Fibroblast of skin of left quadriceps (primary cell): ENCODE measurements around the gene ZMYND12.

ENCODE experiments used
- DNase-seq, 2 experiments: peaks; one replicate each; pipeline ENCODE4 v3.0.0-alpha.2; 2013; ENCODE audit warnings: low read depth in 2 of 2

ZMYND12 gene

GRCh38 chr1:42442662-42443061 lies 13.2 kb downstream of the ZMYND12 start:
- DNase-seq: no peak

GRCh38 chr1:42439940-42440339 lies 15.9 kb downstream of the ZMYND12 start:
- DNase-seq: peak in 1 of 2 experiments; percentile 49

GRCh38 chr1:42434340-42434739 lies 21.5 kb downstream of the ZMYND12 start:
- no peak for DNase-seq

DNA sequence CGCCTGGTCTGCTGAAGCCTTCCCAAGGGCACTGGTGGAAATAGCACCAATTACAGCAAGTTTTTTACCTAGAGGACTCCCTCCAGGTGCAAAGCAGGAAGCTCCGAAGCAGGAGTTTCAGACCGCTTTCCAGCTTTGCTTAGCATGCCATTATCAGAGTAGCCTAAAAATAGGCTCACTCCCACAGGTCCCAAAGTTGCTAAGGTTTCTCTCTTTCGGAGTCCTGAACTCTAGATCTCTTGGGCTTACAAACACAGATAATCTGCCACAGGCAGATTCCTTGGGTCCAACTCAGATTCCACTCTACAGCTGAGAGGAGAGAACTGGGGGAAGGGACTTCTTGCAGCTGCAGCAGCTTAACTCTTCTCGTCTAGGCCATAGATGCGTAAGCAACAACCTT lies 22.5 kb downstream of the ZMYND12 start:
- no peak for DNase-seq

DNA sequence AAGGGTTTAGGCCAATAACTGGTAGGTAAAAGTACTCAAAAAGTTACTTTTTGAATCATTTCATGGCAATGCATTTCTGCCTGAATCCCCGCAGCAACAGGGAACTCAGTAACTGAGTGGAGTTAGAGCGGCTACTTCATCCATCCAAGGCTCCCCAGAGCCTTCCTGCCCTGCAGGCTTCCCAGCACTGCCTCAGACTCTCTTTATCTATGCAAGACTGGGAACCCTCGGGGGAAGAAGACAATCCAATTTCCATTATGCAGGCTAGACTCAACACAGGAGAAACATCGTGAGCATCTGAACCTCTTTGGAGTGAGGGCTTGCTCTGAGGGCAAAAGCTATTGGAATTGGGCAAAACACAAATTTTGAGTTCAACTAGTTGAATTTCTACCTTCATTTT lies 23.1 kb downstream of the ZMYND12 start:
- no peak for DNase-seq

- no peak for DNase-seq
Measured at GRCh38 chr1:42431514-42431913, 24.3 kb downstream of the ZMYND12 start.

DNA sequence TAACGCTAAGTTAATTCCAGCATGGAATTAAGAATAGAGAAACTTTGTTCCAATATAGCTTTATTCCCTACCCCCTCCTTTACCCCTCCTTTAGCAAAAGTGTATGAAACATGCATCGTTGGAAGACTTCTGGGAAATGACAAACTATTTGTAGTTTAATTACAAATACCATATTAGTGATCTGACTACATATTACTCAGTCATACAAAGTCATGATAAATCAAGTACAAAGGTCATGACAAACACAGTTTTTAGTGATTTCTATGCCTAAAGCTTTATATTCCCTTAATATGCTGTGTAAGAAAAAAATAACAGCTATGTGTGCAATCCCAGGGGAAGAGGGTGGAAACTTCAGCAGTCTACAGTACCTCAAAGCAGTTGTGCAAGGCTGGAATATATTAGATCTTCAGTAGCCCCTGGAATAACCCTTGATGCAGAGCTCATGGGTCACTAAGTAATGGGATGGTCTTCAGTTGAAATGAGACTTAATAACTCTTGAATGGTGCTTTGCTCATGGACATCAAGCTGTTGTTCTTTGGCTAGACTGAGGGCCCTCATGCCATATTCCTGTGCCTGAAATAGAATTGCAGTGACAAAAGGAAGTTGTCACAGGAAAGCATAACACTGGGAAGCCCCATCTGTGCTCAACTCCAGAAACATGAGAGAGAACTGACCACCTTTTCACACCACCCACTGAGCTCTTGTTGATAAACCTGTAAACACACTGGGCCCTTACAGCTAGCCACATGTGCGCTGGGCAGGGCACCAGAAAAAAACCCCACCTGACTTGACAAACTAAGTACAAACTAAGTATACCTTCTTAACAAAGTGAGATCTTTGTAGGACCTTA lies 25.3 kb downstream of the ZMYND12 start:
- DNase-seq: no peak

- DNase-seq: no peak
Measured at GRCh38 chr1:42429603-42430002, 26.2 kb downstream of the ZMYND12 start.

DNA sequence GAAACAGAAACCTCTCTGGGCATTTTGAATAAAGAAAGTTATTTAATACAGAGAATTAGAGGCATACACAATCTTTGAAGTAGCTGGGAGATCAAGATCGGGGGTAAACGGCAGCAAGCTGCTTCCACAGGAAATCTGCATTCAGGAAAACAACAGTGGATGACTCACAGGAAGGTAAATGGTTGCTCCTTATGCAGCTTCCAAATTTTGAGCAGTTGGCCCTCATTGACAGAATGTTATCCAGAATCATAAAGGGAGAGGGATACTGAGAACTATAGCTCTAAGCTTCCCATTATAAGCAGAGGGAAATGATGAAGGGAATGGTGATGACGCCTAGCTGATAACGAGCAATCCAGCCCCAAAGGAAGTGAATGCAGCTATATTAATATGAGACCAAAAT lies 28.6 kb downstream of the ZMYND12 start:
- no peak for DNase-seq

GRCh38 chr1:42424201-42424600 lies 31.6 kb downstream of the ZMYND12 start:
- no peak for DNase-seq

- no peak for DNase-seq
Measured at GRCh38 chr1:42423681-42424080, 32.1 kb downstream of the ZMYND12 start.

- DNase-seq: no peak
Measured at GRCh38 chr1:42422737-42423136, 33.1 kb downstream of the ZMYND12 start.

DNA sequence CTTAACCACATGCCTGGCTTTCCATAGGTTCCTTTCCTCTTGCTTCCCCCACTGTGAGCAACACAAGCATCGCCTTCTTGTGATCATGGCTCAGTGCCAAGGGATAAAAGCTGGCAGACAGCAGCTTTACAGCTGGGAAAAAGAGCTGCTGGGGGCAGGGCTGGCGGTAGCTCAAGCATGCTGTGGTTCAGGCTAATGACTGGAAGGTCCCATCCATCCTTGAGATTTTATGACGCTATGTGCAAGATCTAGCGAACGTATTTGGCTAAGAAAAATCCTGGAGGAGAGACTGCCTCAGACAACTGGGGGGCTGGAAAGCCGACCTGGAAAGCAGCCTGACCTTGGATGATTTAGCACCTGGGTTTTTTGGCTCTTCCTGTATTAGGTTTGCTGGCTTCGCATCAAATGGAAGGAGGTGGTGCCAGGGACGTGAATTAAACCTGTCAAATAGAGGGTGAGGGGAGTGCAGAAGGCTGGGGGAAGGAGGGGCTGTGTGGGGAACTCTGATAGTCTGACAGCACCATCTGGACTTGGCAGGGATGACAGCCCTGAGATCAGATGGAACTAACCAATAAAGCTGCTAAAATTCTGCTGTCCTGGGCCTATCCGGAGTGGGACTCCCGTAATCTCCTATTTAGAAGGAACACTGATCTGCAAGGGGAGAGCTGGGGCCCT lies 34.8 kb downstream of the ZMYND12 start:
- DNase-seq: peak; percentile 97 to 98

DNA sequence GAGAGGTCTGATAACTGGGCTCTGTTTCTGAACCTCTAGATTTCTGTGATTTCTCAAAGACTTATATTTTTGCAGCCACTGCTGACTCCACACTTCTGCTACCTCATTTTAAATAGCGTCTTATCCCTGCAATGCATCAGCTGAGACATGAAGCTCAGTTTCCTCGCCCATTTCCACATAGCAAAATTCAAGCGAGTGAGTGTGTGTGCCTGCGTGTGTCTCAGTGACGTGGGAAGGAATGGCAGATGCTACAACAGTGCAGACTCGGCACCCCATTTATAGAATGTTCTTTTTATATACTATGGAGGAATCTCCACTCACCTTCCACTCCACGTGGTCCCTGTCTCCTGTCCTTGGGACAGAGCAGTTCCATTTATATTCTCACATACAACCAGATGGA lies 35.7 kb downstream of the ZMYND12 start:
- no peak for DNase-seq

- DNase-seq: no peak
Measured at GRCh38 chr1:42419126-42419821, 36.5 kb downstream of the ZMYND12 start.

- DNase-seq: no peak
Measured at GRCh38 chr1:42418516-42418915, 37.3 kb downstream of the ZMYND12 start.

GRCh38 chr1:42417166-42417565 lies 38.7 kb downstream of the ZMYND12 start:
- no peak for DNase-seq

- no peak for DNase-seq
Measured at GRCh38 chr1:42414551-42415496, 41.0 kb downstream of the ZMYND12 start.

DNA sequence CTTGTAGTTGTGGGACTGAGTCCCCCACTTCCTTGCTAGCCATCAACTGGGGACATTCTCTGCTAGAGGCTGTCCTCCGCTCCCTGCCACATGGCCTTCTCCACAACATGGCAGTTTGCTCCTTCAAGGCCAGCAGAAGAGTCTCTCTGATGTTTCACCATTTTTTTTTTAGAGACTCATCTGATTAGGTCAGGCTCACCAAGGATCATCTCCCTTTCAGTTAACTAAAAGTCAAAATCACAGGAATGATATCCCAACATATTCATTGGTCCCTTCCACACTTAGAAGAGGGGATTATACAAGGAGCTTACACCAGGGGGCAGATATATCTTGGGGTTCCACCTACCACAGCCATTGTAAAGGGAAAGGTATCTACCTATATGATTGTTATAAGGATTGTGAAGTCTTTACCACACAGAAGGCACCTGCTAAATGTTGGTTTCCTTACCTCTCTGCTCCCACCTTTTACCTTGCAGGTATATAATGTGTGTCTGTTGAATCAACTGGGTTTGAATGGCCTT lies 51.9 kb downstream of the ZMYND12 start:
- no peak for DNase-seq

DNA sequence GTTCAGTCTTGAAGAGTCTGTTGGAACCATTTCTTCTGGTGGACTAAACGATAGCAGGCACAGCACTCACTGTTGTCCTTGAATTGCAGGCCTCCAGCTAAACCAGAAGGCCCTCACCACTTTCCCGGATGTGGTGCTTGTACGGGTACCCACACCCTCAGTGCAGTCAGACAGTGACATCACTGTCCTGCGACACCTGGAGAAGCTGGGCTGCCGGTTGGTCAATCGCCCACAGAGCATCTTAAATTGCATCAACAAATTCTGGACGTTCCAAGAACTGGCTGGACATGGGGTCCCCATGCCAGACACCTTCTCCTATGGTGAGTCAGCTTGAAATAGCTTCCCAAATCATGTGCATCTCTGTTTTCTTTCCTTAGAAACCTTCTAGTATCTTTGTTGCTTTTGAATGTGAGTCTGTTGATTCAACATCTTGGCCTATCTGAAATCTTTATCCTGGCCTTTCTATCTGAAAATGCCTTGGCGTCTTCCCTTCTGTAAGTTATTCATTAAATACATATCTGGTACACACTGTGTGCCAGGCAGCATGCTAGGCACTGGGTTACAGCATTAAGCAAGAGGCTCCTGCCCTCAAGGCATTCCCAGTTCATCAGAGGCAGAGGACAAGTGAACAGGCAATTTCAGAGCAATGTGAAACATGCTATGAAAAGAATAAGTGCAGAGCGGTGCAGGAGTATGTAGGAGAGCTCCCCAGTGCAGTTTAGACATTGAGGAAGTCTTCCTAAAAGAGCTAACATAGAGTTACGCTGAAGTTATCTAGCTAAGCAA lies 56.3 kb downstream of the ZMYND12 start:
- no peak for DNase-seq
